OCI-LY7 (cell line): ENCODE measurements around the gene MTA3. TPM values are rescaled to one million over a fixed set of nuclear protein-coding genes. Genes with fewer than 3 reads are reported as not detected.

ENCODE experiments used
- BruUV-seq: library from RNA; stranded (reverse); fragments of 400-500 nt; replicated peaks from 2 replicates; lab custom pipeline; 2021; lab: Mats Ljungman, UMichigan
- CTCF ChIA-PET: fragments of 300-600 bp; sonication (Branson Sonifier 250); formaldehyde crosslinking; loops from one replicate; lab custom pipeline; 2022; ENCODE audit warnings: antibody characterized with exemption; ENCODE audit not compliant: unreplicated experiment; lab: Charles Lee
- POLR2A ChIA-PET: fragments of 300-600 bp; sonication (Branson Sonifier 250); formaldehyde crosslinking; loops from one replicate; lab custom pipeline; 2022; ENCODE audit warnings: antibody characterized with exemption; lab: Charles Lee
- DNase-seq: peaks from one replicate; pipeline ENCODE4 v3.0.0-alpha.2; 2015; ENCODE audit warnings: low spot score
- H2AFZ ChIP-seq: fragments of 200-600 bp; sonication (generic), shearing (Covaris generic); 2 replicates; pipeline ENCODE4 v1.6.1; 2014; ENCODE audit warnings: mild to moderate bottlenecking, antibody characterized with exemption, low read length, moderate library complexity
- H3K27ac ChIP-seq: fragments of 200-600 bp; sonication (generic); 2 replicates; pipeline ENCODE4 v1.5.1; 2014; ENCODE audit warnings: mixed run types, low read depth, mild to moderate bottlenecking, moderate library complexity, low read length, inconsistent platforms; ENCODE audit not compliant: poor library complexity, severe bottlenecking
- H3K36me3 ChIP-seq: fragments of 200-600 bp; sonication (generic); 2 replicates; pipeline ENCODE4 v1.6.1; 2014; ENCODE audit warnings: mild to moderate bottlenecking, antibody characterized with exemption, low read length, moderate library complexity, mixed read lengths; ENCODE audit not compliant: insufficient read depth
- H3K4me1 ChIP-seq: fragments of 200-600 bp; sonication (generic); 2 replicates; pipeline ENCODE4 v1.5.1; 2014; ENCODE audit warnings: mild to moderate bottlenecking, low read length; ENCODE audit not compliant: insufficient read depth, poor library complexity, severe bottlenecking
- H3K4me2 ChIP-seq: fragments of 200-600 bp; sonication (generic); 2 replicates; pipeline ENCODE4 v1.6.1; 2014; ENCODE audit warnings: mild to moderate bottlenecking, low read length
- H3K4me3 ChIP-seq: fragments of 200-600 bp; sonication (generic); 2 replicates; pipeline ENCODE4 v1.5.1; 2014; ENCODE audit warnings: mild to moderate bottlenecking, low read depth, low read length; ENCODE audit not compliant: poor library complexity, severe bottlenecking
- H3K79me2 ChIP-seq: fragments of 200-600 bp; sonication (generic); 2 replicates; pipeline ENCODE4 v1.6.1; 2016; ENCODE audit warnings: low read depth, mild to moderate bottlenecking, low read length, moderate library complexity, mixed read lengths; ENCODE audit not compliant: insufficient read depth
- H3K9me2 ChIP-seq: fragments of 200-600 bp; sonication (generic); 2 replicates; pipeline ENCODE4 v1.6.1; 2016; ENCODE audit warnings: mild to moderate bottlenecking, low read length, mixed read lengths; ENCODE audit not compliant: insufficient read depth
- H3K9me3 ChIP-seq: fragments of 200-600 bp; sonication (generic); 2 replicates; pipeline ENCODE4 v1.6.1; 2014; ENCODE audit warnings: mild to moderate bottlenecking, mixed run types, low read length, mixed read lengths
- H4K20me1 ChIP-seq: fragments of 200-600 bp; sonication (generic); 2 replicates; pipeline ENCODE4 v1.6.1; 2014; ENCODE audit warnings: mild to moderate bottlenecking, antibody characterized with exemption, low read length, moderate library complexity, mixed read lengths; ENCODE audit not compliant: insufficient read depth
- CTCF ChIP-seq: fragments of 200-600 bp; sonication (generic); conservative IDR thresholded peaks from 2 replicates; pipeline ENCODE4 v1.5.1; 2014; ENCODE audit warnings: mild to moderate bottlenecking, antibody characterized with exemption, low read length, moderate library complexity, mixed read lengths
- EZH2phosphoT487 ChIP-seq: fragments of 200-600 bp; sonication (generic); IDR thresholded peaks from 2 replicates; pipeline ENCODE4 v1.6.1; 2018; ENCODE audit warnings: low read depth, borderline replicate concordance, mild to moderate bottlenecking, mixed run types, antibody characterized with exemption, low read length, moderate library complexity, mixed read lengths
- intact Hi-C: fragments of 100-400 bp; cut with micrococcal nuclease; formaldehyde crosslinking; loops from one replicate; pipeline ENCODE4 v1.10.0; 2022; ENCODE audit not compliant: unreplicated experiment
- total RNA-seq, 2 experiments: library from RNA; depleted of rRNA in 1 of 2; stranded (reverse); fragments of >200 nt in 1 of 2; shearing (Covaris generic) in 1 of 2; gene quantifications; 2 replicates each; pipeline ENCODE4 v1.2.3, GENCODE V29; 2014 to 2022

MTA3 gene
- total RNA-seq, 2 experiments from 2014 or later: 72.7 to 205 TPM

- Histone ChIP-seq H3K4me1 (peaks cover 63% of the 10 kb centered on the region), H4K20me1 (no peaks in the 10 kb centered on the region), H3K4me2 (peak overlapping the region; percentile 90), H3K9me2 (no peaks in the 10 kb centered on the region), H3K27ac (peak overlapping the region; percentile 99), H2AFZ (peak overlapping the region; percentile 72; the same call in 1 of the 2 replicates), H3K36me3 (peaks cover 26% of the 10 kb centered on the region), H3K79me2 (peaks cover 28% of the 10 kb centered on the region), H3K4me3 (peak overlapping the region; percentile 96), H3K9me3 (no peaks in the 10 kb centered on the region)
- ChIA-PET POLR2A (interaction anchor here (0.5 to 2.8 kb wide), 14 partner anchors 9 to 1403 kb away, joined by 3 to 58 read pairs (median 4); no protein-coding TSS in a partner anchor), CTCF (interaction anchor here (0.8 to 1.7 kb wide), 3 partner anchors 8 to 20 kb away, joined by 3 to 7 read pairs (median 3); no protein-coding TSS in a partner anchor)
- intact Hi-C loops: loop anchor here (1.0 to 10.0 kb wide), 4 partner anchors 20 to 648 kb away; no protein-coding TSS in a partner anchor
- peak; percentile 88 for DNase-seq
- no TSS peak for BruUV-seq
- TF ChIP-seq EZH2phosphoT487 (no peak), CTCF (no peak)
These were observed 1.6 kb upstream of the MTA3 start for GRCh38 chr2:42566837-42567321.

- Histone ChIP-seq H3K4me1 (peaks cover 62% of the 10 kb centered on the region), H3K4me3 (peak overlapping the region; percentile 96), H3K36me3 (peaks cover 30% of the 10 kb centered on the region), H3K79me2 (peaks cover 33% of the 10 kb centered on the region), H3K9me3 (no peaks in the 10 kb centered on the region), H3K9me2 (no peaks in the 10 kb centered on the region), H3K27ac (peak overlapping the region; percentile 99), H2AFZ (no peak overlapping the region; the same call in 1 of the 2 replicates), H3K4me2 (peak overlapping the region; percentile 90), H4K20me1 (no peaks in the 10 kb centered on the region)
- intact Hi-C loops: loop anchor here (1.0 to 10.0 kb wide), 4 partner anchors 20 to 647 kb away; no protein-coding TSS in a partner anchor
- POLR2A ChIA-PET: interaction anchor here (0.7 to 2.8 kb wide), 11 partner anchors 8 to 1403 kb away, joined by 3 to 58 read pairs (median 6); no protein-coding TSS in a partner anchor
- CTCF ChIA-PET: interaction anchor here (0.8 to 1.7 kb wide), 2 partner anchors 9 to 20 kb away, joined by 3 to 7 read pairs; no protein-coding TSS in a partner anchor
- TF ChIP-seq CTCF: no peak
- TF ChIP-seq EZH2phosphoT487: no peak
- DNase-seq: no peak
- BruUV-seq: TSS peak; percentile 98
These were observed 1.1 kb upstream of the MTA3 start for GRCh38 chr2:42567364-42567763.
